Mesenchymal stem cell (in vitro differentiated cells and primary cell): ENCODE results near the gene NOS3.

Experiments used
- DNase-seq: peaks from one replicate; pipeline ENCODE4 v3.0.0-alpha.2; 2013
- H2AFZ ChIP-seq: one replicate; pipeline ENCODE4 v1.6.1; 2013; ENCODE audit warnings: low read depth, mild to moderate bottlenecking, control low read depth, inconsistent platforms, low read length, moderate library complexity
- H2AK5ac ChIP-seq: 2 replicates; pipeline ENCODE4 v1.6.1; 2013; ENCODE audit warnings: low read length, moderate library complexity, mild to moderate bottlenecking, inconsistent platforms; ENCODE audit not compliant: severe bottlenecking
- H2BK120ac ChIP-seq: one replicate; pipeline ENCODE4 v1.6.1; 2013; ENCODE audit warnings: low read depth, mild to moderate bottlenecking, inconsistent platforms, low read length, moderate library complexity
- H2BK12ac ChIP-seq, 2 experiments: one replicate each; pipeline ENCODE4 v1.6.1; 2013; ENCODE audit warnings: inconsistent platforms in 2 of 2, low read length in 2 of 2, mild to moderate bottlenecking in 2 of 2, moderate library complexity in 2 of 2, control low read depth in 1 of 2
- H2BK15ac ChIP-seq: one replicate; pipeline ENCODE4 v1.6.1; 2013; ENCODE audit warnings: mild to moderate bottlenecking, low read depth, inconsistent platforms; ENCODE audit not compliant: poor library complexity, severe bottlenecking
- H2BK5ac ChIP-seq: 2 replicates; pipeline ENCODE4 v1.6.1; 2013; ENCODE audit warnings: low read depth, mild to moderate bottlenecking, low read length, control low read depth, inconsistent platforms; ENCODE audit not compliant: poor library complexity, severe bottlenecking
- H3K14ac ChIP-seq, 2 experiments: one replicate each; pipeline ENCODE4 v1.6.1; 2013; ENCODE audit warnings: inconsistent platforms in 2 of 2, low read length in 2 of 2, control low read depth in 1 of 2, mild to moderate bottlenecking in 1 of 2, moderate library complexity in 1 of 2
- H3K18ac ChIP-seq, 2 experiments: one replicate each; pipeline ENCODE4 v1.6.1; 2013; ENCODE audit warnings: inconsistent platforms in 2 of 2, low read length in 2 of 2, control low read depth in 1 of 2, low read depth in 1 of 2, mild to moderate bottlenecking in 1 of 2
- H3K23ac ChIP-seq, 2 experiments: one replicate each; pipeline ENCODE4 v1.6.1; 2013; ENCODE audit warnings: inconsistent platforms in 2 of 2, low read length in 2 of 2, mild to moderate bottlenecking in 2 of 2, moderate library complexity in 2 of 2, control low read depth in 1 of 2
- H3K27ac ChIP-seq: 2 replicates; pipeline ENCODE4 v1.5.1; 2013; ENCODE audit warnings: mild to moderate bottlenecking, moderate library complexity, low read length, control low read depth, inconsistent platforms; ENCODE audit not compliant: poor library complexity, severe bottlenecking
- H3K27me3 ChIP-seq, 2 experiments: 2 replicates each; pipeline versions ENCODE4 v1.6.1 to v1.7.0; 2013; ENCODE audit warnings: low read length in 2 of 2, mild to moderate bottlenecking in 2 of 2, moderate library complexity in 2 of 2, control low read depth in 1 of 2, inconsistent platforms in 1 of 2; ENCODE audit not compliant: control insufficient read depth in 1 of 2, insufficient read depth in 1 of 2
- H3K36me3 ChIP-seq, 2 experiments: 2 replicates each; pipeline versions ENCODE4 v1.6.1 to v1.7.0; 2013; ENCODE audit warnings: low read length in 2 of 2, control low read depth in 1 of 2, inconsistent platforms in 1 of 2, low read depth in 1 of 2, mild to moderate bottlenecking in 1 of 2; ENCODE audit not compliant: insufficient read depth in 2 of 2, control insufficient read depth in 1 of 2
- H3K4ac ChIP-seq, 2 experiments: one replicate each; pipeline ENCODE4 v1.6.1; 2013; ENCODE audit warnings: inconsistent platforms in 2 of 2, low read length in 2 of 2, mild to moderate bottlenecking in 2 of 2, moderate library complexity in 2 of 2, control low read depth in 1 of 2, low read depth in 1 of 2
- H3K4me1 ChIP-seq: 2 replicates; pipeline ENCODE4 v1.6.1; 2013; ENCODE audit warnings: low read depth, low read length, control low read depth; ENCODE audit not compliant: control insufficient read depth, insufficient read depth
- H3K4me2 ChIP-seq: 2 replicates; pipeline ENCODE4 v1.6.1; 2013; ENCODE audit warnings: low read length, mild to moderate bottlenecking, inconsistent platforms; ENCODE audit not compliant: poor library complexity, severe bottlenecking
- H3K4me3 ChIP-seq, 2 experiments: 2 replicates each; pipeline versions ENCODE4 v1.5.1 to v1.7.0; 2013; ENCODE audit warnings: low read length in 2 of 2, mild to moderate bottlenecking in 2 of 2, control low read depth in 1 of 2, low read depth in 1 of 2; ENCODE audit not compliant: insufficient read depth in 1 of 2
- H3K79me1 ChIP-seq: replicated peaks from 2 replicates; pipeline ENCODE4 v1.6.1; 2013; ENCODE audit warnings: mild to moderate bottlenecking, control low read depth, low read length, inconsistent platforms; ENCODE audit not compliant: poor library complexity, severe bottlenecking
- H3K9ac ChIP-seq: 2 replicates; pipeline ENCODE4 v1.7.0; 2013; ENCODE audit warnings: mild to moderate bottlenecking, low read length, moderate library complexity
- H3K9me3 ChIP-seq: 2 replicates; pipeline ENCODE4 v1.7.0; 2013; ENCODE audit warnings: mild to moderate bottlenecking, low read length; ENCODE audit not compliant: control insufficient read depth
- H4K8ac ChIP-seq: one replicate; pipeline ENCODE4 v1.6.1; 2013; ENCODE audit warnings: inconsistent platforms, mild to moderate bottlenecking, low read length, moderate library complexity
- H4K91ac ChIP-seq: one replicate; pipeline ENCODE4 v1.6.1; 2013; ENCODE audit warnings: mild to moderate bottlenecking, low read length, inconsistent platforms
- WGBS: methylation state at CpG from one replicate; pipeline ENCODE4 v1.1.7; 2013; ENCODE audit warnings: mixed read lengths; 5-methylcytosine and 5-hydroxymethylcytosine counted together

The NOS3 gene

DNA sequence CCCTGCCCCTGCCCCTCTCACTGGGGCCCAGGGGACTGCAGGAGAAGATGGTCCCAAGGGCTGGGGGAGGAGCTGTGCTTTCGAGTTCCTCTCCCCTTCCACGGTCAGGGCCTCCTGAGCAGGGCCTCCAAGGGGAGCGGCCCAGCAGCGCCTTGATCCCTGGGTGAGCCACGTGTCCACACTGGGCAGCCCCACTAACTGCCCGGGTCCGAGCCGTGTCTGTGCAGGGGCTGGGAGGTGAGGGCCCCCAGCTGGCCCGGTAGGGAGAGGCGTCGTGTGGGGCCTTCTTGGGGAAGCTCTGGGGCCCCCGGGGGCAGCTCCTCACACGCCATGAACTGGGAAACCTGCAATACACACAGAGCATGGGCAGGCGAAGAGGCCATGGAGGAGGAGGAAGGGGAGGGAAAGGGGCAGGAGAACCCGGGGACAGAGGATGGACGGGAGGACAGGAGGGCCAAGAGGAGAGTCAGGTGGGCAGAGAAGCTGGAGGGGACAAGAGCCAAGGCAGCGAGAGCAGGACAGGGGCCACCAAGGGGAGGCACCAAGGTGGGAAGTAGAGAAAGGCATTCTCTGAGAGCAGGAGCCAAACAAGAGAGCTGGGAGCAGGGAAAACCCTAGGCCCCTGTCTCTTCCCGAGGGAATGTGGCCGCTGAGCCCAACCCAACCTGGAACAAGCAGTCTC is 45.5 kb upstream of the NOS3 start:
- H3K4ac ChIP-seq = no peak overlapping the region
- H3K4me3 ChIP-seq = no peak overlapping the region
- H2AK5ac ChIP-seq = no peak overlapping the region
- no peak overlapping the region for H2BK12ac ChIP-seq
- WGBS = 65% methylated on average over 19 of the region's 19 CpGs
- H2BK5ac ChIP-seq = no peak overlapping the region
- peaks cover 11 to 65% of the 10 kb centered on the region in 2 experiments for H3K27me3 ChIP-seq
- H4K8ac ChIP-seq = no peak overlapping the region
- no peak overlapping the region for H2BK15ac ChIP-seq
- no peak overlapping the region for H2AFZ ChIP-seq
- peak overlapping the region in 1 of 2 experiments; percentile 6 for H3K23ac ChIP-seq
- no peaks in the 10 kb centered on the region for H3K79me1 ChIP-seq
- no peak overlapping the region for H3K4me2 ChIP-seq
- H3K9ac ChIP-seq = no peak overlapping the region
- no peaks in the 10 kb centered on the region for H3K9me3 ChIP-seq
- H2BK120ac ChIP-seq = no peak overlapping the region
- H3K18ac ChIP-seq = no peak overlapping the region
- no peaks in the 10 kb centered on the region for H3K36me3 ChIP-seq
- H3K27ac ChIP-seq = no peak overlapping the region
- peak overlapping the region; percentile 44 for H4K91ac ChIP-seq
- peaks cover 9% of the 10 kb centered on the region for H3K4me1 ChIP-seq
- DNase-seq = no peak
- no peak overlapping the region for H3K14ac ChIP-seq

- Histone ChIP-seq H2BK120ac (no peak overlapping the region), H3K14ac (no peak overlapping the region), H3K4me2 (no peak overlapping the region), H3K27ac (no peak overlapping the region), H3K18ac (no peak overlapping the region), H3K4me1 (peaks cover 9% of the 10 kb centered on the region), H3K27me3 (peaks cover 11 to 59% of the 10 kb centered on the region in 2 experiments), H2AK5ac (no peak overlapping the region), H3K4ac (no peak overlapping the region), H3K4me3 (no peak overlapping the region), H3K9me3 (no peaks in the 10 kb centered on the region), H2AFZ (no peak overlapping the region), H4K8ac (no peak overlapping the region), H4K91ac (no peak overlapping the region), H2BK5ac (no peak overlapping the region), H3K9ac (no peak overlapping the region), H2BK12ac (no peak overlapping the region), H3K36me3 (no peaks in the 10 kb centered on the region), H2BK15ac (peak overlapping the region; percentile 41), H3K23ac (no peak overlapping the region), H3K79me1 (no peaks in the 10 kb centered on the region)
- WGBS = 83% methylated on average over 17 of the region's 17 CpGs
- DNase-seq = no peak
These were observed 44.9 kb upstream of the NOS3 start for GRCh38 chr7:150945853-150946420.

GRCh38 chr7:150946421-150947240 is 44.2 kb upstream of the NOS3 start:
- Histone ChIP-seq H2AFZ (no peak overlapping the region), H3K79me1 (no peaks in the 10 kb centered on the region), H2BK5ac (no peak overlapping the region), H3K14ac (no peak overlapping the region), H3K4me2 (no peak overlapping the region), H3K4ac (no peak overlapping the region), H3K18ac (no peak overlapping the region), H3K4me3 (no peak overlapping the region), H4K91ac (no peak overlapping the region), H2BK120ac (no peak overlapping the region), H4K8ac (no peak overlapping the region), H3K4me1 (peaks cover 9% of the 10 kb centered on the region), H3K9me3 (no peaks in the 10 kb centered on the region), H3K36me3 (no peaks in the 10 kb centered on the region), H2AK5ac (no peak overlapping the region), H3K27ac (no peak overlapping the region), H3K9ac (no peak overlapping the region), H2BK15ac (no peak overlapping the region), H3K23ac (no peak overlapping the region), H2BK12ac (no peak overlapping the region), H3K27me3 (peaks cover 11 to 53% of the 10 kb centered on the region in 2 experiments)
- DNase-seq = no peak
- 70% methylated on average over 25 of the region's 27 CpGs for WGBS

DNA sequence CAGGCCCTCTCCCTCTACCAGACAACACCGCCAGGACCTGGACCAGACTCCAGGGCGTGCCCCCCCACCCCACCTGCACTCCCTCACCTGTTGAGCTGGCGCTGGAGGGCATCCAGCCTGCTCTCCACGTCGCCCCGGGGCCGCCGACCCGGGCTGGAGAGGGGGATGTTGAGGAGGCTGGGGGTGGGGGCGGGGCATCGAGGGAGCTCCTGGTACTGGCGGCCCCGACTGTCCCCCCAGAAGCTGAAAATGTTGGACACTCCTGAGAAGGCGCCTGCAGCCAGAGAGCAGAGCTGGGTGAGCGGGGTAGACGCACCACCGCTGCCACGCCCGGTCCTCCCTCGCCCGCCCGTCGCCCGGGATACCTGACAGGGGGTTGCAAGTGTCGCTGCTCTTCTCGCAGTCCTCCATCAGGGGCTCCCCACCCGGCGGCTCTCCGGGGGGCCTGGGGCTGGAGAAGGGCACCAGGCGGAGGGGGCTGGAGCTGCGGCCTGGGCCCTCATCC is 43.5 kb upstream of the NOS3 start:
- Histone ChIP-seq H2BK12ac (no peak overlapping the region), H2AK5ac (no peak overlapping the region), H3K4me3 (no peak overlapping the region), H2BK15ac (no peak overlapping the region), H3K4me2 (no peak overlapping the region), H3K36me3 (no peaks in the 10 kb centered on the region), H3K79me1 (no peaks in the 10 kb centered on the region), H2BK120ac (no peak overlapping the region), H3K23ac (no peak overlapping the region), H3K4me1 (peaks cover 9% of the 10 kb centered on the region), H3K9ac (no peak overlapping the region), H2BK5ac (no peak overlapping the region), H3K27ac (no peak overlapping the region), H3K4ac (no peak overlapping the region), H4K91ac (no peak overlapping the region), H2AFZ (no peak overlapping the region), H3K18ac (no peak overlapping the region), H3K14ac (no peak overlapping the region), H3K9me3 (no peaks in the 10 kb centered on the region), H3K27me3 (peaks cover 11 to 46% of the 10 kb centered on the region in 2 experiments), H4K8ac (no peak overlapping the region)
- 27% methylated on average over 23 of the region's 31 CpGs for whole genome bisulfite sequencing
- DNase-seq = no peak
